Activated CD8-positive, alpha-beta memory T cell treated with anti-CD3 and anti-CD28 coated beads, Interleukin-2, amount 50 U/mL, for 4 hours (primary cell): ENCODE data around the gene BAIAP2.
A peak's percentile ranks its signal among the peaks of the same experiment; 100 is the strongest.

Source experiments
- DNase-seq: peaks from one replicate; pipeline ENCODE4 v3.0.0-alpha.2; 2020

Gene BAIAP2

DNA sequence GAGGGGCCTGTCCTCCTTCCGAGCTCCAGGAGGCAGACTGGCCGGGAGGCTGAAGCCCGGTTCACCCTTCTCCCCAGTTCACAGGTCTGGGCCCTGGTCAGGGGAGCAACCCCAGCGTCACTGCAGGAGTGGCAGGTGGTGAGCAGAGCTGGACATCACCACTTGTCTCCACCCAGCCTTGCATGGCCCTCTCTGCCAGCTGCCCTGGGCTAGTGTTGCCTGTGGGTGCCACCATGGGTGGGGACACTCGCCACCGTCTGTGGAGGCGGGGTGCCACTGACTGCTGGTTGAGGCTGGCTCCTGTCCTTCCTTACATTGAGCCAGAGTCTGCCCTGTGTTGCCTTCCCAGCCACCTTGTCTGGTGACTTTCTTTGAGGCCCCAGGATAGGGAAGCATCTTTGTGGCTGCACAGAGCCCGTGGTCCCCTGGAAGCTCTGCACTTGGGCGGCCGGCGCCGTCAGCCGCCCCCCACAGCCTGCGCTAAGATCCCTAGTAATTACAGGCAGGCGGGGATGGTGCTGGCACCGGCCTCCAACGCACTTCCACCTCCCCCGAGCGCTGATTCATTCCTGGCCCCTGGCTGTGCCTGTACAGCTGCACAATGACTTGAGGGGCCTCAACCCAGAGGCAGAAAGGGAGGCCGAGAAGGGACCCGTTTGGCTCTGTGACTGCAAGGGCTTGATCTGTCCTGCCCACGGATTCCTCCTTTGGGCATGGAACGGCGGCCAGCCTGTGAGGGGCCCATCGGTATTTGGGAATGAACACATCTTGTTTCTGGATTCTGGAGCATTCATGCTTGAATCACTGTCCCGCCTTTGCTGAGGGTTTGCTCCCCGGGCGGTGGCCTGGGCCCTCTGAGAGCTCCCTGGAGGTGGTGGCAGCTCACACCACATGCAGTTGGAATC lies 5.2 kb downstream of the BAIAP2 start:
- no peak for DNase-seq

DNA sequence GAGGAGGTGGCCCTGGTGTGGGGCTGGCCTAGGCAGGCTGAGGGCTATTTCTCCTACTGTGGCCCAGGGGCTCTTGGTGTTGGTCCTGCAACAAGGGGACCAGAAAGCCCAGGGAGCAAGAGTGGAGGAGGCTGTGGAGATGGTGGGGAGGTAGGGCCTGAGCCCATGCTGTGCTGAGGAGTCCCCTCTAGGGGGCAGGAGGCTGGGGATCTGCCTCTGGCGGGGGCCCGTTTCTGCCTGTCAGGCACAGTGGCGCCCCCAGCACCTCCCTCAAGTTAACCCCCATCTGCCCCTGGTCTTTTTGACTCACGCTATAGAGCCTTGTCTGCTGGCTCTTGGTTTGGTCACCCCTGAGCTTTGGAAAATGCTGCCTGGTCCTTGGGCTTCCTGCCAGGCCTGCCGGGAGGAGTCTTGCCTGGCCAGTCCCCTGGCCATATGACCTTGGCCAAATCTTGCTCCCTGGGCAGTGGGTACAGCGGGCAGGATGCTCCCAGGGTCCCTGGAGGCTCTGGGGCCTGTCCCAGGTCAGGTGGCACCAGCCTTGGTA lies 5.9 kb downstream of the BAIAP2 start:
- DNase-seq: peak; percentile 28

DNA sequence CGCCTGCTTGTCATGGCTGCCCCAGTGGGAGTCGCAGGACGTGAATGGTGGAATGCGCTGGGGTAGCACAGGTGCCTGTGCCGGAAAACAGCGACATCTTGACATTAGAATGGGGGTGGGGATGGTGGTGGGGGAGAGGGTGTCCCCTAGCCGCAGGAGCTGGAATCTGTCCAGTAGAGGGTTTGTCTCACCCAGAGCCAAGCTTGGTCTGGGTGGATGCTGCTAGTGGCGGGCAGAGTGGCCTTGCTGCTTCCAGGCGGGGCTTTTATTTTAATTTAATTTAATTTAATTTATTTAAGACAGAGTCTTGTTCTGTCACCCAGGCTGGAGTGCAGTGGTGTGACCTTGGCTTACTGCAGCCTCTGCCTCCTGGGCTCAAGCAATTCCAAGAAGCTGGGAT lies 7.7 kb downstream of the BAIAP2 start:
- no peak for DNase-seq

DNA sequence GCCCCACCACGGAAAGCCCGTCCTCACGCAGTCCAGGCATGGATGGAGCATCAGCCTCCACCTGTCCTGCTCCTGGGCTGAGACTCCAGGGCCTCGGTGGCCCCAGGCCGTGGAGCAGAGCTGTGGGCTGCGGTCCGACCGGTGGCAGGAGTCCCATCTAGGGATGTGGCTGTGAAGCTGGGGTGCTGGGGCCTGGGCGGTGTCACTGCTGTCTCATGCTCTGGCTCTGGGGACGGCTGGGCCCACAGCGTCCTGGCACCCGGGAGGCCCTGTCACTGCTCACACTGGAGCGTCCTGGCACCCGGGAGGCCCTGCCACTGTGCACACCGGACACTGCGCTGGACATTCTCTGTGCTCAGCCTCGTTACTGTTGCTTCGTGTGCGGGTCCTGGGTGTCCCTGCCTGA lies 8.4 kb downstream of the BAIAP2 start:
- no peak for DNase-seq

DNA sequence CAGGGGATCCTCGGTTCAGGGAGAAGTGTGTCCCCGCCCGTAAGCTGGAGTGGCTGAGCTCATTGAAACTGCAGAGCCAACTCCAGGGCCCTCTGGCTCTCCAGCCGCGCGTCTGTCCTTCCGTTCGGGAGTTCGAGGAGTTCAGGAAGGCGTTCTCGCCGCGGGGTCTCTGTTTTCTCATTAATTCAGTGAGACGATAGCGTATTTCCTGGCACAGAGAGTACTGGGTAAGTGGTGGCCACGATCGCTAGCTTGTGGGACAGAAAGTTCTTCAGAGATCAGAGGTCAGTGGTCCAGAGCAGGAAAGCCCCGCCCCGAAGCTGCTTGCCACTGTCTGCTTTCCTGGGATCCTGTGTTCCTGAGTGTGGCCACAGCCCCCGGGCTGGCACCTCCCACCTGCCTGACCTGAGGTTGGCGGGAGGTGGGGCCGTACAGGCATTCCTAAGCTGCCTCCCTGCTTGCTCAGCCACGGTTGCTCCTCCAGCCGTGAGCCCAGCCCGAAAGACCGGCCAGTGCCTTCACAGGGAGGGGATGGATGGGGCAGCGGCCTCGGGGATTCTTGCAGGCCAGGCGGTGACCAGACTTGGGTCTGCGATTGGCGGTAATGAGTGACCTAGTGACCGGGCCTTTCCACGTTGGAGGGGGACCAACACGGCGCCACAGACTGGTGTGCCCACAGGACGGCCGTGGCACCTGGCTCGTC lies 8.9 kb downstream of the BAIAP2 start:
- no peak for DNase-seq

DNA sequence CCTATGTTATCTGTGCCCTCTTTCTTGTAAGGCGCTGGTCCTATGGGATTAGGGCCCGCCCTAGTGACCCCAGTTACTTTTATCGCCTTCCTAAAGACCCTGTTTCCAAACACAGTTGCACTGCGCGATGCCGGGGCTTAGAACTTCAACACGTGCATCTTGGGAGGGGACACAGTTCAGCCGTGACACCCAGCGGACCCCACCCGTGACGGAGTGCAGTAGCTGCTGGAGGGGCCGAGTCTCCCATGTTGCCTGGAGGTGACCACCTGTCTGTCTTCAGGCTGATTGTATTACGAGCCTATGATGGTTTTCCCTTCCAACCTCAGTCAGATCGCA lies 9.4 kb downstream of the BAIAP2 start:
- no peak for DNase-seq

DNA sequence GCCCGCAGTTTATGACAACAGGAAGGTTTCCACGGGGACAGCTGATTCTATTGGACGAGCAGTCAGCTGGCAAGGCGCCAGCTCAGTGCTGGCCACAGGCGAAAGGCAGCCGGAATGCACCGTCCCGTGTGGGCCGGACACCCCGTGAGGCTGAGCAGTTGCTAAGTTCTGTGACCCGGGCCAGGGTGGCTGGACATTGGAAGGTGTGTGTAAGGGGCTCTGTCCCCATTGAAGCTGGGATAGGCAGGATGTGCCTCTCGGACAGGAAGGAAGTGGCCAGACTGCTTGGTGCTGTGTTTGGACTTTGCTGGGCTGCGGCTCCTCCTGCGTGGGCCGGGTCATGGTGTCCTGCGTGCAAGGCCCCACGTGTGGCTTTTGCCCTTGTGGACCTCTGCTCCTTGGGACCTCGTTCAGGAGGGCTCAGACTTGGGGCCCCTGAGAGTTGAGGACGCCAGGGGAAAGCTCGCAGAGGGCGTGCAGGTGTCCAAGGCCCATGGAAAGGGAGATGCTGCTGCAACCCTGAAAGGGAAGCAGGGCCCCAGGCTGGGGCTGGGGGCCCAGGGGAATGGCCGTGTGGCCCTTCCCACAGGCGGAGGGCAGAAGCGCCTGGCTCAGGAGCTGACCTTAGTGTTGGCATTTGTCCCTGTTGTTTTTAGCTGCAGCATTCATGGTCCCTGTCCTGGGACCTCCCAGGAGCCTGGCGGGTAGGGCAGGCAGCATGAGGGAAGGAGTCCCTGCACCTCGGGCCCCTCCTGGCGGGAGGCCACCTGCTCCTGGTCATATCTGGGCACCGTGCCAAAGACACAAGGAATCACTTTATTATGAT lies 10.0 kb downstream of the BAIAP2 start:
- no peak for DNase-seq

DNA sequence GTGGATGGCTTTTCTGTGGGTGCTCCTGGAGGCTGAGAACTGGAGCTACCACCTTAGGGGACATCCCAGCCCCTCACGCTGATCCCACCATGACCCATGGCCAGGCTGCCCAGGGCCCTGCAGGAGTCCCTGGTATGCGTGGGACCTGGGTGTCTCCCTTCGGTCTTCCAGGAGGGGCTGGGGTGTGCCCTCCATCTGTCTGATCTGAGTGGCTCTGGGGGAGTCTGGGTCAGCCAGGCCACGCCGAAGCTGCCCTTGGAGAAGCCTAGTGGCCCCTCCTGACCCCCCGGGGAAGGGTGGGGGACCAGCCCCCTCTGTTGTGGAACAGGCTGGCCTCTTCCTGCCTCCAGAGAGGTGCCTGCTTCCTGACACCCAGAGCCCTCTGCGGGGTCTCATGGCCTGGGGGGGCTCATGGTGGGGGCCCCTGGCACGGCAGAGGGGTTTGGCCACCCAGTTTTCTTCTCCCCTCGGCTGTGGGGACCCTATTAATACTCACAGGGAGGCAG lies 10.7 kb downstream of the BAIAP2 start:
- DNase-seq: no peak

DNA sequence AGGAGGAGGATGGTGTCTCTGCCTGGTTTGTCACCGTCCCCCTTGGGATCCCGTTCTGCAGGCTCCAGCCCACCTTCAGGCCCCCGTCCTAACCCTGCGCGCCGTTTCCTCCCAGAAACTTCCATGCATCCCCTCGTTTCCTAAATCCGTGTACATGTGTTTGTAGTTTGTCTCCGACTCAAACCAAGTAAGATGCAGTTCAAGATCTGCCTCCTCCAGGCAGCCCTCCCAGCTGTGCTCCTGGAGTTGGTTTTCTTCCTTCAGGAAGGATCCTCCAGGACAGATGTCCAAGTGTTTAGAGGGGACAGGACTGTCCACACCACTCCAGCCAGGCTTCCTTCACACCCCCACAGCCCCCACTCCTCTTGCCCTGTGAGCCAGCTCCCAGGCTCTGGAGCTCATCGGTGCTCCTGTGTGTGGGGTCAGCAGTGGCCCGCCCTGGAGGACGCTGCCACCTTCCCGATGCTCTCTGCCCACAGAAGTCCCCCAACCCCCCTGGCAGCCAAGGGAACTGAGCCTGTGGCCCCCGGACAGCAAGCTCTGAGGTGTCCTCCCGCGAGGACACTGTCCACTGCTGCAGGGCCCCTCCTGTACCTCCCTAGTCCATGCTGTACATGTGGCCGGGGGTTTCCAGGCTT lies 11.3 kb downstream of the BAIAP2 start:
- DNase-seq: no peak

DNA sequence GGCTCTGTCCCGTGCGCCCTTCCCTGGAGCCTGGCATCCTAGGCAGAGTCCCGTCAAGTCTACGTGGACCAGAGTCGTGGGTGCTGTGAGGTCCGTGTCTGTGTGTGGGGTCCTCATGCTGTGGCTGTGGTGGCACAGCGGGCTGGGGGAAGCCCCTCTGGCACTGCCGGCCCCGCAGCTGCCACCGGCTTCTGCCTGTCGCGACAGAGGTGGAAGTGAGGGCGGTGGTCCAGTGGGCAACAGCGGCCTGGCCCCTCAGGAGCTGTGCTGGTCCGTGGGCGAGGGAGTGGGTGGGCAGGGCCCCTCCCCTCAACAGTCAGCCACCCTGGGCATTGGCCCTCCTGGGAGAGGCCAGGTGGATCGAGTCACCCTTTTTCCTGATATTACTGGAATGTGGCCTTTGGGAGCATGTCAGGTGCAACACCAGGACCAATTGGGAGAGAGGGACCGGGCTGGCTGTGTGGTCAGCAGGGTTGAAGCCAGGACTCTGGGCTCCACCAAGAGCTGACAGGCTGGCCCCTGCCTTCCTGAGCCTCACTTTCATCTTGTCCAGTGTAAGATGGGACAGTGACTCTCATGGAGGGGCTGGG lies 11.9 kb downstream of the BAIAP2 start:
- DNase-seq: no peak

DNA sequence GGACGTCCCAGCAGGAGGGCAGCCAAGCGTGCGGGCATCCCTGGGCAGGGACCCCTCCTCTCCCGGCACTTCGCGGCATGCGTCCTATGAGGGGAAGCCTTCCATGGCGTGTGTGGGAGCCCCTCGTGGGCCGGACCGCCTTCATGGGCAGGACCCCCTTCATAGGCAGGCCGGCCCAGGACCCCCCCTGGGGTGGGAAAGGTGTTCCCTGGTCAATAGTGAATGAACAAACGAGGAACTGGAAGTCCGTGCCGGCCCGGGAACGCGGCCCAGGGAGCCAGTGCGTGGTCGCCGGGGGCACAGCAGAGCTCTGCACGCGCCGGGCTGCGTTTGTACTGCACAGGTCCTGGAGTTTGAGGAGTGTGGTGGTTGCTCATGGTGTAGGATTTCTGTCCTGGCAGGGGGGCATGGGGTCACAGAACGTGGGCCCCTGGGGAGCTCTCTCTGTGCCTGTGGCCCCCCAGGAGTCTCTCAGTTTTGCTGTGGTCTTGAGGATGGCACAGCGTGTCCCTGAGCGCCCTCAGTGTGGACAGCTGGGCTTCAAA lies 13.9 kb downstream of the BAIAP2 start:
- DNase-seq: no peak

DNA sequence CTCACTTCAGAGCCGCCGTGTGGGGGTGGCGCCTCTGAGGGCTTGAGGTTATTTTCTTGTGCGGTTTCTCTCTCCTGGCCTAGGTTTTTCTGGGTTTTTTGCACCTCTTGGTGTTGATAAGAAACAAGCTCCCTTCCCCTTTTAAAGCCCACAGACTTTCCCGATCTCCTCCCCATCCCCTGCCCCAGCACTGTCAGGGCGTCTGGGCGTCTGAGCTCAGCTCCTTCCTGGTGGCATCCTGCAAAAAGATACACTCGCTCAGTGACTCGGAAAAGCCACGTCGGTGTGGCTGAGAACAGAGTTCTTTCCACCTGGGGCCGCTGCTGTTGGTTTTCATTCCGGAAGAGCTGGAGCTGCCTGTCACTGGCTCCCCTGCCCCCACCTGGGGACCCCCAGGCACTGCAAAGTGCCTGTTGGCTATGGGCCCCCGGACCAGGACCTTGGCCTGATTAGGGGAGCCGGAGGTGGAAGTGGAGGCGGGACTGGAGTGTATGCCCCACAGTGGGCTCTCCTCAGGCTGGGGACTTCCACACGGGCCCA lies 14.5 kb downstream of the BAIAP2 start:
- no peak for DNase-seq

DNA sequence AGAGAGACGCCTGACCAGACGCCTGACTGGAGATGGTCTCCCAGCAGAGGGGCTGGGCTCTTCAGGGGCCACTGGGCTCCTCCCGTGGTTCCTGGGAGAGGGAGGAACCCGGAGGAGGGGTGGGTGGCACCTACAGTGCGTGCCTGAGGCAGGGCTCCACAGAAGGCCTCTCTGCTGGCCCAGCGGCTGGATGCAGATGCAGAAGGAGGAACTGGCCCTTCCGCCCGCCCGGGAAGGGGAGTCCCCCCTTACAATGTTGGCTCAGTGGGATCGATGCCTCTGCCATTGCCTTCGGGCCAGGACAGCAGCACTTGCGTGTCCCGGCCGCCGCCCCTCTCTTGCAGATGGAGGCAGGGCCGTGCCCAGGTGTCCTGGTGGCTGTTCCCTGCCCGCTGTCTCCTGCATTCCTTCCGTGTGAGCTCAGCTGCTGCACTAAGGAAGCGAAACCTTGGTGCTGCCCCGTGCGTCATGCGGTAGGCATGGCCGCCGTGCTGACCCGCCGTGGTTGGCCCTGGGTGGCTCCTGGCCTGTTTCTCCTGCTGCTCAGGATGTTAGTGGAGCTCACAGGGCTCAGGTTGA lies 15.1 kb downstream of the BAIAP2 start:
- DNase-seq: no peak

DNA sequence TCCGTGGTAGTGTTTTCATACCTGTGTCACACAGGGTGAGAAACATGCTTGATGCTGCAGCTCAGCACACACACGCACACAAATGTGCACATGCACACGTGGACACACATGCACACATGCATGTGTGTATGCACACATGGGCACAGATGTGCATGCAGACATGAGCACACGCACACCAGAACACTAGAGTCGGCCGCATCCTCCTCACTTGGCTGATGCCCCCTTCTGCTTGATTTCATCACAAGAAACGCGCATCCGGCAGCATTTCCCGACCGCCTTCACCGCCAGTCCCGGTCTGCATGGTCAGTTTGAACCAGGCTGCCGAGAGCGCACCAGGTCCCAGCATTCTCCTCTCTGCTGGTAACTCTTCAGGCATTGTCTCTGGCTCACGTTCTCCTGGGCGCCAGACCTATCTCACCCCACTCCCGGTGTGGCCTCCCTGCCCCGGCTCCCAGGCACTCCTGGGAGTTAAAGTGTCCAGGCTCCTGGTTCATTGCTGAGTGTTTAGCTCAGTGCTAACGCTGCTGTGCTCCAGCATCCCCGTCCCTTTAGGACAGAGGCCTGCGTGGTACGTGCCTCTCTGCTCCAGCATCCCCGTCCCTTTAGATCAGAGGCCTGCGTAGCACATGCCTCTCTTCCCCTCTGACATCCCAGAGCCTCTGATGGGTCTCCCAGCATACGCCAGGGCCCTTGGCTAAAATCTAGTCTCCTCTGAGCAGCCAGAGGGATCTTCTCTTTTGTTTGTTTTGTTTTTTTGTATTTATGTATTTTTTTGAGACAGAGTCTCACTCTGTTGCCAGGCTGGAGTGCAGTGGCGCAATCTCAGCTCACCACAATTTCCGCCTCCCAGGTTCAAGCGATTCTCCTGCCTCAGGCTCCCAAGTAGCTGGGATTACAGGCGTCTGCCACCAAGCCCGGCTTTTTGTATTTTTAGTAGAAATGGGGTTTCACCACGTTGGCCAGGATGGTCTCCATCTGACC lies 16.0 kb downstream of the BAIAP2 start:
- no peak for DNase-seq

DNA sequence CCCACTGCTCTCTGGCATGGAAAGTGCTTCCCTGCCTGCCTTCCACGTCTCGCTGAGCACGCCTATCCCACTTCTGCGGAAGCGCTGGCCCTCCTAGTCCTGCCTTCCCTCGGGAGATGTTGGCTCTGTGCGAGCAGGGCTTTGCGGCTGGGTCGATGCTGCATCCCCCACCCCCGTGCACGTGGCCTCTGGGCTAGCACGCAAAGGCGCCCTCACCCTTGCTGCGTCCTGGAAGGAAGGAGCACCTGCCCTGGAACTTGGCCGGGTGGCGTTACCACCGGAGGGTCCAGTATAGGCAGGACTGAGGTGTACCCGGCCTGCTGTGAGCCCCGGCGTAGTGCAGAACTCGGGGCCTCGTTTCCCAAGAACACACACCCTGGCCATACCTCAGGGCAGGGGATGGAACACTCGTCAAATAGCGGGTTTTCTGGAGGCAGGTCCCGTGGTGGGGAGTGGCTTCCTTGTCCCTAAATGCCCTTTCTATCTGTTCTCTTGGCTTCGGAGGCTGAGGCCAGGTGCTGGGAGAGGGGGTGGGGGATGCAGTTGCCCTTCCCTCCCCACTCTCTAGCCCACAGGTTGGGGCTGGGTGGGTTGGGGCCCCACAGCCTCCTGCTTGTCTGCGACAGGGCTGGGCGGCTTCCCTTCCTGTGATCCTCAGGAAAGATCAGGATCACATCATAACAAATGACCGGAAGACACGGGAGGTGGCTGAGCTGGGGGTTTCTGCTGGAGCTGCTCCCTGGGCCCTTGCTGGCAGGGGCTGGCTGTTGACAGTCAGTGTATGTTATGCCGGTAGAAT lies 17.4 kb downstream of the BAIAP2 start:
- DNase-seq: no peak

DNA sequence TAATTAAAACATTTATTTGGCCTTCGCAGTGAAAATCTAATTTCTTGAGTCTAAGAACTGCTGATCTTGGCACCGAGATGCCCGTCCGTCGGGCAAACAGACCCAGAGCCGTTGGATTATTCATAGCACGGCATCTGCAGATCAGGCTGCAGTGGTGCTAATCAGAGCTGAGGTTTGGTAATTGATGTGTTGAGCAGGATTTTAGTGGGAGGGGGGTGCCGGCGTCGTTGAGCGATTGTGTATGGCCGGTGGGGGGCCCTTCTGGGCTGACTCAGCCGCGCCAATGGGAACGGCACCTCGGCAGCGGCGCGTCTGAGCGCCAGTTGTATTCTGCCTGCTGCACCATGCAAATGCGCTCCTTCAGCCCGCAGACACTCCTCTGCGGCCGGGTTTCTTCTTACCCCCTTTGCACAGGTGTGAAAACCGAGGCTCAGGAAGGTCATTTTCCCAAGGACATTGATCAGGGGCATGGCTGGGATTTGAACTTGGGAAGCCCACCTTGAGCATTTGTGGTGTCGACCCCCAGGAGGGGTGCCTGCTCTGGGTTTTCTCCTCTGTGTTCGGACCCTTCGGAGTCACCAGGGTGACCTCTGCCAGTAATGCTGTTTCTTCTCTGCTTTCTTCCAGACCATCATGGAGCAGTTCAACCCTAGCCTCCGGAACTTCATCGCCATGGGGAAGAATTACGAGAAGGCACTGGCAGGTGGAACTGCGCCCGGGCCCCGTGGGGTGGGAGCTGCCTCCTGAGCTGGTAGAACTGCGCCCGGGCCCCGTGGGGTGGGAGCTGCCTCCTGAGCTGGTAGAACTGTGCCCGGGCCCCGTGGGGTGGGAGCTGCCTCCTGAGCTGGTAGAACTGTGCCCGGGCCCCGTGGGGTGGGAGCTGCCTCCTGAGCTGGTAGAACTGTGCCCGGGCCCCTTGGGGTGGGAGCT lies 18.4 kb downstream of the BAIAP2 start:
- DNase-seq: no peak

DNA sequence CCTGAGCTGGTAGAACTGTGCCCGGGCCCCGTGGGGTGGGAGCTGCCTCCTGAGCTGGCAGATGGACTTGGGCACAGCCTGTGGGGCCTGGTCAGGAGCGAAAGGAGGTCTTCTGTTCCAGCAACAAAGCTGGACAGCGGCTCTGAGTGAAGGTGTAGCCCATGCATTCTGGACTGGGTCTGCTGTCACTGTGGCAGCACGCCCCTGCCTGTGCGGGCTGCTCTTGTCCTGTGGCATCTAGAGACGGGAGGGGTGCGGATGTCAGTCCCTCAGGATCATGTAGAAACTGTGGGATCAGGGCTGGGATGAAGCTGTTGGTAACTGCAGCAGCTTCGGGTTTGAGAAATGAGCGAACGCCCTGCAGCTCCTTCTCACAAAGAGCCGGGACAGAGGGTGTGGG lies 19.4 kb downstream of the BAIAP2 start:
- DNase-seq: no peak

DNA sequence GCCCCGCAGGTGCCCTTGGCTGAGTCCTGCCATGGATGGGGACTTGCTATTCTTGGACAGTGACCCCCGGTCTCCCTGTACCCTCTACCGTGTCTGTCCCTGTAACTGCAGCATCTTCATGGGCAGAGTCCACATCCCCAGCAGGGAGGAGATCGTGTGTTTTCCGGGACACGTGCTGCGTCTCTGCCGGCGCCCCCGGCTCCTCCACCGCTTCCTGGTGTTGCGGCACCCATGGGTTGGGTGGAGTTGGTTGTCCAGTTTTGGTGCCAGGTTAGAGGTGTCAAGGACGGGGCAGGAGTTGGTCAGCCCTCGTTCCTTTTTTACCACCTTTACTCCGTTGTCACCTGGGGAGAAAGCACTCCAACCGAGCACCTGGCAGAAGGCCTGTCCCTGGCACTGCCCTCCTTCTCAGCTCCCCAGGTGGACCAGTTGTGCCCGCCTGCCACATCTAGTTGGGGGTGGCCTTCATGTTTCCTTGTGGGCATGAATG lies 20.0 kb downstream of the BAIAP2 start:
- DNase-seq: no peak
